Fibroblast of peridontal ligament (primary cell): ENCODE results near the gene RAP1GAP2.
"Not testable (repeated sequence)": the region's sequence is repeated elsewhere in the genome, so short reads cannot be mapped to it uniquely, and the experiment has no call there.

Source experiments
- DNase-seq: peaks from one replicate; pipeline ENCODE4 v3.0.0-alpha.2; 2010; ENCODE audit errors: extremely low read depth

RAP1GAP2 gene

DNA sequence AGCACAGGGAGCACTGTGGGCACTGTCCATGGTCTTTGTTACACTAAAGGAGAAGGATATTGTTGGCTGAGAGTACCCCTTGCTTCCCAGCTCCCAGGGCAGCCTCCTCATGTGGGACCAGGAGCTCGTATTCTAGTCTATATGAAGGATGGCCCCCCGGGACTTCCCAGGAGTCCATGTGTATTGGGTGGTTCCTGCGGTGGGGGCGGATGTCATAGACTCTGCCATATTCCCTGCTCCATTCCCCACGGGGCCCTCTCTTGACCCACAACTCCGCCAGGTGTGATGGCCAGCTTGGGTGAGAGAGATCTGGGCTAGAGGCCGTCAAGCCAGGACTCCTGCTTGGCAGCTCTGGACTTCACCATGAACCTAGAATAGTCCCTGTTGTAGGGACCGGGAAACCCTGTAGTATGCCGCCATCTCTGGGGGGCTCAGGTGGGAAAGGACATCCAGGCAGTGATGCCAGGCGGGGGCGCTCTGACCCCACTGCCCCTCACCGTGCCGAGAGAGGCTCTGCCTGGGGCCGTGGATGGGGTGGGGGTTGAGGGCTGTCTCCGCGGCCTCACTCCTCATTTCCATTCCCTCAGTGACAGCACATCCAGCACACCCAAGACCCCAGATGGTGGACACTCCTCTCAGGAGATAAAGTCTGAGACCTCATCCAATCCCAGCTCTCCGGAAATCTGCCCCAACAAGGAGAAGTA is 229.3 kb downstream of the RAP1GAP2 start:
- no peak for DNase-seq

DNA sequence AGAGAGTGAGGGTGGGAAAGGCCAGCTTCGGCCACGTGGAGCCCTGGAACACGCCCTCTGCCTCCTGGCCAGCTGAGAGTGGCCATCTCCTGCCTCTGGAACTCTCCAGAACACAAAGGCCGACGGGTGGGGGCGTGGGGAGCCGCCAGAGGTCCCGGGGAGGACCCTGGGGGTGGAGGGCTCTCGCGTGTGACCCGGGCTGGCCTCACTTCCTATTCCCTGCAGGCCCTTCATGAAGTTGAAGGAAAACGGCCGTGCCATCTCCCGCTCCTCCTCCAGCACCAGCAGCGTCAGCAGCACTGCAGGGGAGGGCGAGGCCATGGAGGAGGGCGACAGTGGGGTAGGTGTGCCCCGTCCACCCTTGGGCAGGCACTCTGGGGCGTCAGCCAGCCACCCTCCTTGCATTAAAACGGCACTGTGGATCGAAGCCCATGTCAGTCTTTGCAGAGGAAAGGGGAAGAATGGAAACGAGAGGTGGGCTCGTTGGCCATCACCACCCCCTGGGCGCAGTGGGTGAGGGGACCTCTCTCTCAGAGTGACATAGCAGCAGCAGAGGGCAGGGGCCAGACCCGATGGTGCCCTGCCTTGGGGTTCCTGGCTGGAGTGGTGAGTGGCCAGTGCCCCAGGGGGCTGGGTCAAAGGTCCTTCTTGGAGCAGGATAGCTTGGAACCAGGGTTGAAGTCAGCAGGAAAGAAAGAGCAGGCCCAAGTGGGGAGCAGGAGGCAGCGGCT is 230.1 kb downstream of the RAP1GAP2 start:
- no peak for DNase-seq

DNA sequence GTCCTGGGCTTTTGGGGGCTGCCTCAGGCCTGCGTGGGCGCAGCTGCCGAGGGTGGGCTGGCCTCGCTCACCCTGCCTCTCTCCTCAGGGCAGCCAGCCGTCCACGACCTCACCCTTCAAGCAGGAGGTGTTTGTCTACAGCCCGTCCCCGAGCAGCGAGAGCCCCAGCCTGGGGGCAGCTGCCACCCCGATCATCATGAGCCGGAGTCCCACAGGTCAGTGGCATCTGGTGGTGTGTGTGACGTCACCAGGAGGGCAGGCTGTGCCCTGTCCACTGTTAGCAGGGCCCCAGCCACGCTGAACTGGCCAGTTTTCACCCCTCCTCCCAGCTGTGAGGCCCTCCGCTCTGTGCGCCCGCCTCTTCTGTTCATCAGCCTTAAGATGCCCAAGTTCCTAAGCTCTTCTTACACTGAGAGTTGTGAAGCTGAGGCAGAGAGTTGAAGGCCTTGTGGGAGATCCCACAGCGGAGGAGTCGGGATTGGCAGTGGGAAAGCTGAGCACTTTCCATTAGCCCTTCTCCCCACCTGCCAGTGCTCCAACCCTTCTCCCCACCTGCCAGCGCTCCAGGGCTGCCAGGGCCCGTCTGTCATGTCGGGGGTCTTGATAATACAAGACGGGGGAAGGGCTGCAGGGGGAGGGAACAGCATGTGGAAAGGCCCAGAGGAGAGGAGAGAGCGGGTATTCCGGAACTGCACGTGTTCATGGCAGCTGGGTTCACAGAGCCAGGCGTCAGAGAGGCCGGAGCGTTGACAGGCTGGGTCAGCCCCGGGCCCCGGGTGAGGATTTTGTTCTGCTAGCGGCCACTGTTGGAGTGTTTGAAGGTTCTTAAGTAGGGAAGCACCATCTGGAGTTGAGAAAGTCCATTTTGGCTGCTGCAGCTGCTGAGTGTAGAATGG is 230.9 kb downstream of the RAP1GAP2 start:
- no peak for DNase-seq

- no peak for DNase-seq
Measured at GRCh38 chr17:3027786-3028532, 231.7 kb downstream of the RAP1GAP2 start.

DNA sequence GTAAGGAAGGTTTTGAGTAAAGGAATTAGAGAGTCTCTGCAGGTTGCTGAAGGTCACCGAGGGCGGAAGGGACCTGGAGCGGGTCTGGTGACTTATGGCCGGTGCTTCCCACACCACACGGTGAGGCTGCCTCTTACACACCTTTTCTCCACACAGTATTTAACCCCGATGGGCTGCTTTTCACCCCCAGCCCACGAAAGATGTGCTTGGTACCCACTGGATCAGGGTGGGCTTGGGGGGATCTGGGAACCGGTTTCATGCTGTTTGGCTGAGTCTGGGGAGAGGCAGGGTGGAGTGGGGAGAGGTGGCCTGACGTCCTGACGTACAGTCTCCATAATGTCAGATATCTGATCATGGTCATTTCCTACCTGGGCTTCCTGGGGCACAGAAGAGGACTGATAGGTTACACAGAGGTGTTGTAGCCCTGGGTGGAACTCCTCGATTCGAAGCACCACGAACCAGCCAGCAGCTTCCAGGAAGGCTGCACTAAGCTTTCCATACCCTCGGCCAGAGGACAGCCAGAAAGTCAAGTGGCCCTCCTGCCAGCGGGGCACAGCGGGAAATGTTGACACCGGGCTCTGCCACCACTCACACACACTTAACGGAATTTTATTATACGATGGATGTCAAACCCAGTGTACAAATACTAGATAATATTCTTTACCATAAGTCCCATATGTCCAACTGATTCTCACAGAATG is 233.1 kb downstream of the RAP1GAP2 start:
- DNase-seq, result no peak

GRCh38 chr17:3030096-3030495 is 233.9 kb downstream of the RAP1GAP2 start:
- DNase-seq, result peak; percentile 4

DNA sequence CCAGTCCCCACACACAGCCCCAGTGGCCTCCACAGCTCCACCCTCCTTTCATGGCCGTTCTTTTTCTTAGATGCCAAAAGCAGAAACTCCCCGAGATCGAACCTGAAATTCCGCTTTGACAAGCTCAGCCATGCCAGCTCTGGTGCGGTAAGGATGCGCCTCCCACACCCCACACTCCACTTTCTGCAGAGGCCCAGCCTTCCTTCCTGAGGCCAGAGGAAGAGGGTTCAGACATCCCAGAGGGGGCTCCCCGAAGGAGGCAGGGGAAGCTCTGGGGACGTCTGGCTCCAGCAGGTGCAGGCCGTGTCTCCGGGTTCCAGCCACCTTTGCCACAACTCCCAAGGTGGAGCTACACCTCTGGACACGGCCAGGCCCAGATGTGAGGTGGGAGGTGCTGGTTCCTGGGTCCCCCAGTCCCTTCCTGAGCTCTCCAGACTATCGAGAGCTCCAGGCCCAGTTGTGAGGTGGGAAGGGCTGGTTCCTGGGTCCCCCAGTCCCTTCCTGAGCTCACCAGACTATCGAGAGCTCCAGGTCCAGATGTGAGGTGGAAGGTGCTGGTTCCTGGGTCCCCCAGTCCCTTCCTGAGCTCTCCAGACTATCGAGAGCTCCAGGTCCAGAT is 234.7 kb downstream of the RAP1GAP2 start:
- not testable (repeated sequence) for DNase-seq

GRCh38 chr17:3032258-3033247 is 236.3 kb downstream of the RAP1GAP2 start:
- DNase-seq, result no peak

GRCh38 chr17:3033248-3033640 is 237.0 kb downstream of the RAP1GAP2 start:
- no peak for DNase-seq

DNA sequence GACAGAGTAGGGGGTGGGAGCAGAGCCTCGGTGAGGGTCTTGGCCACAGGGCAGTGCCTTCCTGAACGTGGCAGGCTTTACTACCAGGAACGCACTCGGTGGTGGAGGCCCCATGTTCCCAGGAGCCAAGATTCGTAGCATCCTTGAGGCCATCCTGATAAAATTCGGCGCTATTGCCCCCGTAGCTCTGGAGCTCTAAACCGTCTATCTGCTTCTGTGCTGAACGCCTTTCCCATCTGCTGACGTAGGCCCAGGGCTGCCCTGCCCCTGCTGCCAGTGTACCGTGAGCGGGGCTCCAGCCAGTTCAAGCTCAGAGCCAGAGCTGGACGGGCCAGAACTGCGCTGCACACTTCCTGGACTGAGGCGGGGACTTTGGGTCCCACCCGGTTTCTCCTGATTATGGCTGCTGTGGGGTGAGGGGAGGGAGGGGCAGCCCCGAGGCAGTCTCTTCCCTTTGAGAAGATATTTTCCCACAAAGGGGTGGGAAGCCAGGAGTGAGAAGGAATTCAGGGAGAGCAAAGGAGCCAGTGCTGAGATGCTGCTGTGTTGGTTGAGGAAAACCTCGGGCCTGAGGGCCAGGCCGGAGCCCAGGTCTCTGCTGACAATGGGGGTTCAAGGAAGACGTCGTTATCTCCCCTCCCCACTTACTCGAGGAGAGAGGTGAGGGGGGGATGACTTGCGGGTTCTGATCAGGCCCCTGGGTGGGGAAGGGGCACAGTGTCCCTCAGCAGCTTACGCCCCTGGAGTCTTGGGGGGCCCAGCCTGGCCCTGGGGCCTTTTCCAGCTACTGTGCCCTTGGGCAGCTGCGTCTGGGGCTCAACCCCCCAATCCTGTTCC is 237.7 kb downstream of the RAP1GAP2 start:
- no peak for DNase-seq

DNA sequence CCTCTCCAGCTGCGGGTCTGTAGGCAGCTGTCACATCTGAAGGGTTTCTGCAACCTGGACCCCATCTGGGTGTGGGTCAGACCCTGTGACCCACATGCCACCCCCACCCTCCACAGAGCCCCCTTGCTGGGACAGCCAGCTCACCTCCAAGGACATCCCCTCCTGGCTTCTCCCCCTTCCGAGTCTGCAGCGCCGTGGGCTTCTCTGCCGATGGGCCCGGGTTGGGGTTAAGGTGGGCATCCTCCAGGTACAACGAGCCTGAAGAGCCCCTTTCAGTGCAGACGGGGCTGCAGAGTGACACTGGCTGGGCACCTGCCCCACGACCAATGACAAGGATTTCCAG is 238.3 kb downstream of the RAP1GAP2 start:
- DNase-seq, result no peak

DNA sequence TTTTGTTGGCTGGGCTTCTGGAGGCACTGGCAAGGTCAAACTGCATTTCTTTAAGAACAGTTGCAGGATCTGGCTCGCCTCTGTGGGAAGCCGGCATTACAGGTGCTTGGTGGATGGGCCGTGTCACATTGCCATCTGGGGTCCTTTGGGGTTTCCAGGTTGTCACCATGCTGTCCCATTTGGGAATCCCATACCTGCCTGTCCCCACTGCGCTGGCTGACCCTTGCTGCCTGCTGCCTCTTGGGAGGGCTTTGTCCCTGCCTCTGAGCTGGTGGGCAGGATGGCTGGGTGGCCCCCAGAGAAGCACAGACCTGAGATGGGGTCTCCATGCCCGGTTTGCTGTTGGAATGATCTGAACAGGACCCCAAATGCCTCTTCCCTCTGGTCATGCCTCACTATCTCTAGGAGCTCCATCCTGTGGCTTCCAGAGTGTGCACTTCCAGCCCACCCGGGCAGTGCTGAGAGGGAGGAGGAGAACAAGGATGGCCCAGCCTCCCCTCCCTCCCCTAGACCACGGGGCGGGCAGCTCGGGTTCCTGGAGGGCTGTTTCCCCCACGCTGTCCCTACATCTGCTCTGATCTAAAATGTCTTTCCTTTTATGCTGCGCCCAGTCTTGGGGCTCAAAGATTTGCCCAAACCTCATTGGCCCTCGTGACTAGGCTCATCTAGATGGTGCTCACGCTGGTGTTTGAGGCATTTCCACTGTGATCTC is 239.2 kb downstream of the RAP1GAP2 start:
- DNase-seq, result no peak

DNA sequence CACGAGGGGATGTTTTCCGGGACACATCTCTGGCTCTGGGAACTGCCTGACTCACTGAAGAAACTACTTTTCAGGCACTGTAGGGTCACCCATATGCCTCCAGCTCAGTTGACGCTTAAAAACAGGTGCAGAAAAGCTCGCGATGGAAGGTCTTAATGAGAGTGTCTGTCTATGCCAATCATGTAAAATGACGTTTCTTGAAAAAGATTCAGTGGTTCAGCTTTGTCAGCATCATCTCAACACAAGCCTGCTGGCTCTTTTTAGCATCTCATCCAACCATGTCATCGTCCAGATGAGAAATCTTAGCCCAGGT is 239.7 kb downstream of the RAP1GAP2 start:
- DNase-seq, result no peak

- no peak for DNase-seq
Measured at GRCh38 chr17:3036800-3037199, 240.6 kb downstream of the RAP1GAP2 start.

GRCh38 chr17:3037259-3037658 is 241.0 kb downstream of the RAP1GAP2 start:
- no peak for DNase-seq

GRCh38 chr17:3038941-3039340 is 242.7 kb downstream of the RAP1GAP2 start:
- DNase-seq, result no peak

GRCh38 chr17:3039736-3040135 is 243.5 kb downstream of the RAP1GAP2 start:
- DNase-seq, result no peak

DNA sequence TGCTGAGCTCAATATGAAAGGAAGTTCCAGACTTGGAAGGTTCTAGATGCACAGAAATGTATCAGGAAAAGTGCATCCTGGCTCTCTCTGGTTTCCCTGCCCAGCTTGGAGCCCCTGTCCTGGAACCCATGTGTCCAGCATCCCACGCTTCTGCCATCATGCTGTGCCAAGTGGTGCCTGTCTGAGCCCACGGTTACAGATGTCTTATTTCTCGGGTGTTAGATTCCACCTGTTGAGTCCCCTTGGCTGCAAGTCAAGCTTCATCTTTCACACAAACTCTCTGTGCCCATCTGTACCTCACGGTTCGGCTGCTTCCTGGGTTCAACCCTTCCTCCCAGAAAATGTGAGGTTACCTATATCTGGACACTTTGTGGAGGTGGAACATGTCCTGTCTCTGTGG is 244.6 kb downstream of the RAP1GAP2 start:
- no peak for DNase-seq
